Activated CD8-positive, alpha-beta T cell treated with anti-CD3 and anti-CD28 coated beads for 36 hours (primary cell): ENCODE measurements around the gene HECTD4. TPM values are rescaled to one million over a fixed set of nuclear protein-coding genes. Genes with fewer than 3 reads are reported as not detected.

Experiments
- ATAC-seq: fragments of 200-7000 bp; cut with Tn5 transposase; one replicate; pipeline ENCODE4 v1.10.0; 2021; ENCODE audit warnings: mild to moderate bottlenecking, moderate library complexity
- CTCF ChIA-PET: fragments of 350-600 bp; sonication (Branson Sonifier 250); formaldehyde crosslinking; loops from one replicate; lab custom pipeline; 2021; ENCODE audit warnings: antibody characterized with exemption; lab: Charles Lee
- POLR2A ChIA-PET: fragments of 350-600 bp; sonication (Branson Sonifier 250); formaldehyde crosslinking; loops from one replicate; lab custom pipeline; 2021; ENCODE audit warnings: antibody characterized with exemption; lab: Charles Lee
- DNase-seq: peaks from one replicate; pipeline ENCODE4 v3.0.0-alpha.2; 2020
- H3K27ac Mint-ChIP-seq: one replicate; pipeline ENCODE4 v1.8.0; 2021; ENCODE audit warnings: mild to moderate bottlenecking, mixed read lengths
- H3K27me3 Mint-ChIP-seq: one replicate; pipeline ENCODE4 v1.8.0; 2021; ENCODE audit warnings: mixed read lengths
- H3K36me3 Mint-ChIP-seq: one replicate; pipeline ENCODE4 v1.8.0; 2021; ENCODE audit warnings: low read depth, mixed read lengths
- H3K4me1 Mint-ChIP-seq: one replicate; pipeline ENCODE4 v1.8.0; 2021; ENCODE audit warnings: low read depth, mixed read lengths
- H3K4me3 Mint-ChIP-seq: one replicate; pipeline ENCODE4 v1.8.0; 2021; ENCODE audit warnings: mild to moderate bottlenecking, moderate library complexity, mixed read lengths
- H3K9me3 Mint-ChIP-seq: one replicate; pipeline ENCODE4 v1.8.0; 2021; ENCODE audit warnings: mixed read lengths
- CTCF ChIP-seq: fragments of 200-600 bp; IDR thresholded peaks from one replicate; pipeline ENCODE4 v1.8.0; 2022; ENCODE audit warnings: antibody characterized with exemption, mild to moderate bottlenecking
- intact Hi-C: fragments of 100-400 bp; cut with micrococcal nuclease; formaldehyde crosslinking; loops from one replicate; pipeline ENCODE4 v1.10.0; 2022
- total RNA-seq, 2 experiments: library from RNA; stranded (reverse); gene quantifications; one replicate each; pipeline ENCODE4 v1.2.3, GENCODE V29; 2021

The HECTD4 gene
- total RNA-seq, 2 experiments from 2014 or later, result 18.2 to 22.6 TPM

- Mint-ChIP-seq H3K27me3 (no peaks in the 10 kb centered on the region), H3K27ac (no peak overlapping the region), H3K4me1 (peaks cover 3% of the 10 kb centered on the region), H3K9me3 (peaks cover 9% of the 10 kb centered on the region), H3K36me3 (peaks cover 32% of the 10 kb centered on the region), H3K4me3 (no peak overlapping the region)
- DNase-seq (no peak), ATAC-seq (no peak)
- ChIA-PET POLR2A (interaction anchor here (0.6 kb wide), 3 partner anchors 55 to 171 kb away, joined by 3 read pairs; no protein-coding TSS in a partner anchor), CTCF (no interaction called here)
- intact Hi-C loops, result no loop called here
- no peak for TF ChIP-seq CTCF
Observed at GRCh38 chr12:112164011-112164660, 218.1 kb downstream of the HECTD4 start.

GRCh38 chr12:112163471-112163991 is 218.7 kb downstream of the HECTD4 start:
- intact Hi-C loops, result no loop called here
- ChIA-PET CTCF (no interaction called here), POLR2A (interaction anchor here (0.6 kb wide), 2 partner anchors 56 to 63 kb away, joined by 3 read pairs; no protein-coding TSS in a partner anchor)
- TF ChIP-seq CTCF, result no peak
- peaks cover 13% of the 10 kb centered on the region for H3K9me3 Mint-ChIP-seq
- DNase-seq (no peak), ATAC-seq (no peak)
- H3K27me3 Mint-ChIP-seq, result no peaks in the 10 kb centered on the region
- no peak overlapping the region for H3K27ac Mint-ChIP-seq
- H3K4me1 Mint-ChIP-seq, result peaks cover 9% of the 10 kb centered on the region
- no peak overlapping the region for H3K4me3 Mint-ChIP-seq
- H3K36me3 Mint-ChIP-seq, result peaks cover 38% of the 10 kb centered on the region

GRCh38 chr12:112163056-112163455 is 219.2 kb downstream of the HECTD4 start:
- ATAC-seq (no peak), DNase-seq (no peak)
- Mint-ChIP-seq H3K9me3 (peaks cover 18% of the 10 kb centered on the region), H3K27me3 (no peaks in the 10 kb centered on the region), H3K36me3 (peaks cover 43% of the 10 kb centered on the region), H3K4me3 (no peak overlapping the region), H3K27ac (no peak overlapping the region), H3K4me1 (peaks cover 14% of the 10 kb centered on the region)
- TF ChIP-seq CTCF, result no peak
- POLR2A ChIA-PET, result no interaction called here
- CTCF ChIA-PET, result no interaction called here
- intact Hi-C loops, result no loop called here

GRCh38 chr12:112162241-112162790 is 219.9 kb downstream of the HECTD4 start:
- Mint-ChIP-seq H3K4me3 (no peak overlapping the region), H3K9me3 (peaks cover 25% of the 10 kb centered on the region), H3K27me3 (no peaks in the 10 kb centered on the region), H3K27ac (no peak overlapping the region), H3K4me1 (peaks cover 18% of the 10 kb centered on the region), H3K36me3 (peaks cover 50% of the 10 kb centered on the region)
- intact Hi-C loops, result no loop called here
- CTCF ChIA-PET, result no interaction called here
- no peak for TF ChIP-seq CTCF
- ATAC-seq, result no peak
- POLR2A ChIA-PET, result interaction anchor here (0.8 to 1.8 kb wide), 3 partner anchors 9 to 81 kb away, joined by 3 to 4 read pairs (median 3); no protein-coding TSS in a partner anchor
- DNase-seq, result no peak

- TF ChIP-seq CTCF, result no peak
- CTCF ChIA-PET, result no interaction called here
- H3K36me3 Mint-ChIP-seq, result peaks cover 56% of the 10 kb centered on the region
Observed at GRCh38 chr12:112161711-112162110, 220.5 kb downstream of the HECTD4 start.

More at GRCh38 chr12:112161711-112162110, 220.5 kb downstream of the HECTD4 start:
- no peak for ATAC-seq
- peaks cover 30% of the 10 kb centered on the region for H3K9me3 Mint-ChIP-seq
- no peaks in the 10 kb centered on the region for H3K27me3 Mint-ChIP-seq
- peaks cover 18% of the 10 kb centered on the region for H3K4me1 Mint-ChIP-seq
- no peak overlapping the region for H3K4me3 Mint-ChIP-seq
- H3K27ac Mint-ChIP-seq, result no peak overlapping the region
- no peak for DNase-seq
- POLR2A ChIA-PET, result interaction anchor here (0.8 to 1.8 kb wide), 3 partner anchors 9 to 81 kb away, joined by 3 to 4 read pairs (median 3); no protein-coding TSS in a partner anchor
- intact Hi-C loops, result no loop called here
